ENCODE results near the gene ZNF600.
"Not testable (repeated sequence)": the region's sequence is repeated elsewhere in the genome, so short reads cannot be mapped to it uniquely, and the experiment has no call there.

Gene ZNF600

DNA sequence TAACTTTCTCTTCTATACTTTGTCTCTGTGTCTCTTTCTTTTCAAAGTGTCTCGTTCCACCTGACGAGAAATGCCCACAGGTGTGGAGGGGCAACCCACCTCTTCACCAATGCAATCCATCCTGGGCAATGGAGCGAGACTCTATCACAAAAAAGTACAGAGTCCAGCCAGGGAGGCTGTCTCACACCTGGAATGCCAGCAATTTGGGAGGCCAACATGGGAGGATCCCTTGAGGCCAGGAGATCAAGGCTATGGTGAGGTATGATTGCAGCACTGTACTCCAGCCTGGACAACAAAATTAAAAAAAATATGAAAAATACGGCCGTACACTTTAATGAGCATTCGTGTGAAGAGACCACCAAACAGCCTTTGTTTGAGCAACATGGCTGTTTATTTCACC, 2.8 kb upstream of the ZNF600 start:
- no peak for DNase-seq (ENCODE audit: low spot score)
- in situ Hi-C loops (cut with MboI; ENCODE audit: low pct_unique_long_range_greater_than_20kb, low sequenced_read_pairs, unreplicated experiment): no loop called here
- TF ChIP-seq, protein P1, sequence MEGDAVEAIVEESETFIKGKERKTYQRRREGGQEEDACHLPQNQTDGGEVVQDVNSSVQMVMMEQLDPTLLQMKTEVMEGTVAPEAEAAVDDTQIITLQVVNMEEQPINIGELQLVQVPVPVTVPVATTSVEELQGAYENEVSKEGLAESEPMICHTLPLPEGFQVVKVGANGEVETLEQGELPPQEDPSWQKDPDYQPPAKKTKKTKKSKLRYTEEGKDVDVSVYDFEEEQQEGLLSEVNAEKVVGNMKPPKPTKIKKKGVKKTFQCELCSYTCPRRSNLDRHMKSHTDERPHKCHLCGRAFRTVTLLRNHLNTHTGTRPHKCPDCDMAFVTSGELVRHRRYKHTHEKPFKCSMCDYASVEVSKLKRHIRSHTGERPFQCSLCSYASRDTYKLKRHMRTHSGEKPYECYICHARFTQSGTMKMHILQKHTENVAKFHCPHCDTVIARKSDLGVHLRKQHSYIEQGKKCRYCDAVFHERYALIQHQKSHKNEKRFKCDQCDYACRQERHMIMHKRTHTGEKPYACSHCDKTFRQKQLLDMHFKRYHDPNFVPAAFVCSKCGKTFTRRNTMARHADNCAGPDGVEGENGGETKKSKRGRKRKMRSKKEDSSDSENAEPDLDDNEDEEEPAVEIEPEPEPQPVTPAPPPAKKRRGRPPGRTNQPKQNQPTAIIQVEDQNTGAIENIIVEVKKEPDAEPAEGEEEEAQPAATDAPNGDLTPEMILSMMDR (IDR thresholded peaks at IDR 0.05; ENCODE audit: extremely low read depth, insufficient read depth, missing control alignments): no peak

DNA sequence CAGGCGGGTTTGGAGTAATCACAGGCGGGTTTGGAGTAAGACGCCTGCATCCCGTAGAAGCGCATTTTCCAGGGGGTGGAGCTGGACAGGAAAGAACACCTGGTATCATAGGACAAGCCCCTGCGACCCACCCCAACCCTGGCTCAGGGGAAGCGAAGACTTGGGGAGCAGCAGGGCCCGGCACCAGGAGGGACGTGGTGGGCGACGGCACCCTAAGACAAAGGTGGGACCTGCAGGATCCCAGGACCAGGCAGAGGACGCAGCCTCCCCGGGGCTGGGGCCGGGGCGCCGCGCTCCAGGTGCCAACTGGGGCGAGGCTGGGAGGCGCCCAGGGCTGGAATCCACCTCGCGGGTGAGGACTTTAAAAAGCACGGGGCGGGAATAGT, 520 bp downstream of the ZNF600 start:
- in situ Hi-C loops (cut with MboI; ENCODE audit: low pct_unique_long_range_greater_than_20kb, low sequenced_read_pairs, unreplicated experiment): no loop called here
- peak; percentile 7 for DNase-seq (ENCODE audit: low spot score)
- TF ChIP-seq, protein P1 (IDR thresholded peaks at IDR 0.05; ENCODE audit: extremely low read depth, insufficient read depth, missing control alignments): no peak

DNA sequence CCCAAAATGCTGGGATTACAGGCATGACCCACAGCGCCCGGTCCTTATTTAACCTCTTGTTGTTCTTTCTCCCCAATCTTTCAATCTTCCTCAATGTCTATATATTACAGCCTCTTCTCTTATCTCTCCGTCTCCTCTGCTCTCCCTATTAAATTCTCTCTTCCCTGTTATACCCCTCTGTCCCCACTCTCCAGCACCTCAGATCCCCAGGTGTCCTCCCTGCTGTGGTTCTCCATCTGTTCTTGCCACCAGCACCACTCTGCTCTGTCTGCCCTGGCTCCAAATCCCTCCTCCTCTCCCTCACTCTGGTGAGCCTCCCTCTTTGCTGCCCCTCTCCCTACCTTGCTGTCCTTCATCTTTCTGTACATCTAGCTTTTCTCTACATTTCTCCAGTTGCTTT, 1.1 kb downstream of the ZNF600 start:
- no peak for DNase-seq (ENCODE audit: low spot score)
- TF ChIP-seq, protein P1 (IDR thresholded peaks at IDR 0.05; ENCODE audit: extremely low read depth, insufficient read depth, missing control alignments): no peak
- in situ Hi-C loops (cut with MboI; ENCODE audit: low pct_unique_long_range_greater_than_20kb, low sequenced_read_pairs, unreplicated experiment): no loop called here

DNA sequence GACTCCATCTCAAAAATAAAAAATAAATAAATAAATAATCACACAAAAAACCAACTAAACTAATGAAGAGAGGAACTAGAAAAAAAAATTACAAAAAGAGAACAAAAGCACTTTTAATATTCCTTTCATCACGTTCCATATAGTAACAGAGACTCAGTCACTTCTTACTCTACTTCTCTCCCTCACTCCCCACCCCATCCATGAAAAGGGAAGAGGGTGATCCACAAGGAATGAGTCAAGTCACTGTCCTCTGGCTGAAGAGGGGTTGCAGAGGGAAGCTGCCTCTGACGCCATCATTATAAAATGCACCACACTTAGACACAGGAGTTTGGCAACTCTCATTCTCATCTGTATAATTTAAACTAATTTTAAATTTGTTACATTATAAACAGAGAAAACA, 3.7 kb downstream of the ZNF600 start:
- in situ Hi-C loops (cut with MboI; ENCODE audit: low pct_unique_long_range_greater_than_20kb, low sequenced_read_pairs, unreplicated experiment); DNase-seq (ENCODE audit: low spot score): not testable (repeated sequence)

DNA sequence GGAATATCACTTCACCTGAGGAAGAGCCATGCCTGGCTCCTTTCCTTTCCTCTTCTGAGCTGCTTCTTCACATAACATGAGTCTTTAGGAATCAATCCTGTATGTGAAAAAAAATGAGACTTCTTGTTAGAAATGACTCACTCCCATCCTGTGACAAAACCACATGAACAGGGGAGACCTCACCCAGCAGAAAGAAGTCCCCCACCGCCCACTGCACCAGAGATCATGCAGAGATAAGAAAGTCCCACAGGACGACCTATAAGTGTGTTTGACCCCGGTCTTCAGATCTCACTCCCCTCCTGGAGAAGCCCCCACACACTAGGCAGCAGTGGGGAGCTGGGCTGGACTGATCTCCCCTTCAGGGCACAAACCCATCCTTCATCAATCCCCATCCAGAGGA, 7.8 kb downstream of the ZNF600 start:
- in situ Hi-C loops (cut with MboI; ENCODE audit: low pct_unique_long_range_greater_than_20kb, low sequenced_read_pairs, unreplicated experiment): no loop called here
- peak; percentile 9 for DNase-seq (ENCODE audit: low spot score)
- TF ChIP-seq, protein P1 (IDR thresholded peaks at IDR 0.05; ENCODE audit: extremely low read depth, insufficient read depth, missing control alignments): no peak

DNA sequence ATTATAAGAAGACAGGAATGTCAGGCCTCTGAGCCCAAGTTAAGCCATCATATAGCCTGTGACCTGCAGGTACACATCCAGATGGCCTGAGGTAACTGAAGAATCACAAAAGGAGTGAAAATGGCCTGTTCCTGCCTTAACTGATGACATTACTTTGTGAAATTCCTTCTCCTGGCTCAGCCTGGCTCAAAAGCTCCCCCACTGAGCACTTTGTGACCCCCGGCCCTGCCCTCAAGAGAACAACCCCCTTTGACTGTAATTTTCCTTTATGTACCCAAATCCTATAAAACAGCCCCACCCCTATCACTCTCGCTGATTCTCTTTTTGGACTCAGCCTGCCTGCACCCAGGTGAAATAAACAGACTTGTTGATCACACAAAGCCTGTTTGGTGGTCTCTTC, 30.1 kb downstream of the ZNF600 start:
- in situ Hi-C loops (cut with MboI; ENCODE audit: low pct_unique_long_range_greater_than_20kb, low sequenced_read_pairs, unreplicated experiment); DNase-seq (ENCODE audit: low spot score): not testable (repeated sequence)

DNA sequence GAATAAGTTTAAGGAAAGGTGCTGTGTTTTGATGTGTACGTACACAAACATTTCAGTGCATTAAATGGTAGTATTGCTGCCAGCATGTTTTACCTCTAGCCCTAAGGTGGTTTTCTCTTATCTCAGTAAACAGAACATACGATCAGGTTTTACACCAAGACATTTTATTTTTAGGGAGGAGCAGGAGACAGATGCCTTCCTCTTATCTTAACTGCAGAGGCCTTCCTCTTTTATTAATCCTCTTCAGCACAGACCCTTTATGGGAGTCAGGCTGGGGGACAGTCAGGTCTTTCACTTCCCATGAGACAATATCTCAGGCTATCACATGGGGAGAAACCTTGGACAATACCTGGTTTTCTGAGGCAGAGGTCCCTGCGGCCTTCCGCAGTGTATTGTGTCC, 36.8 kb downstream of the ZNF600 start:
- in situ Hi-C loops (cut with MboI; ENCODE audit: low pct_unique_long_range_greater_than_20kb, low sequenced_read_pairs, unreplicated experiment): no loop called here
- DNase-seq (ENCODE audit: low spot score): no peak
- TF ChIP-seq, protein P1 (IDR thresholded peaks at IDR 0.05; ENCODE audit: extremely low read depth, insufficient read depth, missing control alignments): no peak

DNA sequence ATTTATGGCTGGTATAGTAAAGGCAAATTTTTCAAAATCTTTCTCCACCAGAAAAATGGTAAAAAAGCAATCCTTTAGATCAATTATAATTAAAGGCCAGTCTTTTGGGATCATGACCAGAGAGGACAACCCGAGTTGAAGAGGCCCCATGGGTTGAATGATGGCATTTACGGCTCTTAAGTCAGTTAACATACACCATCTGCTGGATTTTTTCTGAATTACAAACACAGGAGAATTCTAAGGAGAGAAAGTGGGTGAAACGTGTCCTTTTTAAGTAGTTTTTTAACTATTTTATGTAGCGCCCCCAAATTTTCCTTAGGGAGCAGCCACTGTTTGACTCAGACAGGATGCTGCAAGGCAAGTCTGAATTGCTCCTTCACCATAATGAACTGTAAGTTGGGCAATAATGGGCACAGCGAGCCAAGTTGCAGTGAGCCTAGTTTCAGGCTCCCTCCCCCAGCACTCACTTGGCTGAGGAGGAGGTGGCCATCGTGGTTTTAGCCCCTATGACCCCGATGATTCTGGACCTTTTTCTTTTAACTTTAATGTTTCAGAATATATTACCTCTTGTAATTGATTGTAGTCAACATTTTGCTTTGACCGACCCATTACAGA, 38.1 kb downstream of the ZNF600 start:
- no peak for DNase-seq (ENCODE audit: low spot score)
- in situ Hi-C loops (cut with MboI; ENCODE audit: low pct_unique_long_range_greater_than_20kb, low sequenced_read_pairs, unreplicated experiment): no loop called here

DNA sequence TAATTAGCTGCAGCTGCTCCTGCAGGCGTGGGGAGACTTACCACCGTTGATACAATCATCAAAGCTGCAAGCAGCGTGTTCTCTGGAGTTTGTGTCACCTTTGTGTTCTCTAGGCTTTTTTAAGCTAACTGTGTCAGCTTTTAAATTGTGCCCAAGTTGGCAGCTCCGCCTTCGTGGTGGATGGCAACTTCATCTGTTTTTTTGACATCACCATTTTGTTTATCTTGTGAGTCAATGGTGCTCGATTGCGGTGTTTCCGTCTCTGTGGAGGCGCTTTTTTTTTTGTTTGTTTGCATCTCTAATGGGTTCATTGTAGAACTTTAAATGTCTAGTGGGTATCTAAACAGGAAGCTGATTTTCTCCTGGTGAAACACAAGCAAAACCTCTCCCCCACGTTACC, 40.7 kb downstream of the ZNF600 start:
- DNase-seq (ENCODE audit: low spot score); in situ Hi-C loops (cut with MboI; ENCODE audit: low pct_unique_long_range_greater_than_20kb, low sequenced_read_pairs, unreplicated experiment): not testable (repeated sequence)

More for the DNA sequence above, 38.1 kb downstream of the ZNF600 start:
- TF ChIP-seq, protein P1 (IDR thresholded peaks at IDR 0.05; ENCODE audit: extremely low read depth, insufficient read depth, missing control alignments): peak; percentile 42

Measured in GM13977 (cell line).